H9 (cell line): Measurements from ENCODE around the gene POFUT1. TPM values are rescaled to one million over a fixed set of nuclear protein-coding genes. Genes with fewer than 3 reads are reported as not detected.

Source experiments
- DNase-seq: peaks from one replicate; pipeline ENCODE4 v3.0.0-alpha.2; 2017
- H2AFZ ChIP-seq: one replicate; pipeline ENCODE4 v1.6.1; 2013; ENCODE audit warnings: mild to moderate bottlenecking, low read length, control low read depth, moderate library complexity
- H2AK5ac ChIP-seq: 2 replicates; pipeline ENCODE4 v1.6.1; 2013; ENCODE audit warnings: low read length, control low read depth, mixed read lengths; ENCODE audit not compliant: insufficient read length
- H2BK120ac ChIP-seq: one replicate; pipeline ENCODE4 v1.6.1; 2013; ENCODE audit warnings: low read depth, mild to moderate bottlenecking, low read length, control low read depth, inconsistent platforms; ENCODE audit not compliant: poor library complexity, severe bottlenecking
- H2BK12ac ChIP-seq: 2 replicates; pipeline ENCODE4 v1.6.1; 2013; ENCODE audit warnings: low read length, control low read depth, mixed read lengths, low read depth; ENCODE audit not compliant: insufficient read length
- H2BK15ac ChIP-seq: 2 replicates; pipeline ENCODE4 v1.6.1; 2013; ENCODE audit warnings: low read depth, low read length, control low read depth
- H2BK20ac ChIP-seq: one replicate; pipeline ENCODE4 v1.6.1; 2013; ENCODE audit warnings: low read depth, mild to moderate bottlenecking, low read length, control low read depth, inconsistent platforms; ENCODE audit not compliant: poor library complexity, severe bottlenecking
- H2BK5ac ChIP-seq: 2 replicates; pipeline ENCODE4 v1.6.1; 2013; ENCODE audit warnings: low read length, control low read depth, mixed read lengths; ENCODE audit not compliant: insufficient read length
- H3K14ac ChIP-seq: 2 replicates; pipeline ENCODE4 v1.6.1; 2013; ENCODE audit warnings: low read length, control low read depth; ENCODE audit not compliant: insufficient read depth
- H3K18ac ChIP-seq: 2 replicates; pipeline ENCODE4 v1.6.1; 2013; ENCODE audit warnings: low read depth, mild to moderate bottlenecking, mixed read lengths, low read length, control low read depth; ENCODE audit not compliant: insufficient read length
- H3K23ac ChIP-seq: 2 replicates; pipeline ENCODE4 v1.6.1; 2013; ENCODE audit warnings: low read length, control low read depth, mixed read lengths, low read depth; ENCODE audit not compliant: insufficient read length
- H3K23me2 ChIP-seq: 2 replicates; pipeline ENCODE4 v1.6.1; 2013; ENCODE audit warnings: low read depth, mild to moderate bottlenecking, mixed read lengths, low read length, control low read depth; ENCODE audit not compliant: insufficient read length, poor library complexity, severe bottlenecking
- H3K27ac ChIP-seq: 2 replicates; pipeline ENCODE4 v1.5.1; 2013; ENCODE audit warnings: low read length, control low read depth, mixed read lengths, low read depth; ENCODE audit not compliant: insufficient read length
- H3K27me3 ChIP-seq: 2 replicates; pipeline ENCODE4 v1.6.1; 2013; ENCODE audit warnings: low read length, control low read depth, inconsistent platforms; ENCODE audit not compliant: insufficient read depth
- H3K4ac ChIP-seq: 2 replicates; pipeline ENCODE4 v1.6.1; 2013; ENCODE audit warnings: low read depth, mild to moderate bottlenecking, control low read depth, inconsistent platforms, low read length, moderate library complexity
- H3K4me1 ChIP-seq: 2 replicates; pipeline ENCODE4 v1.6.1; 2013; ENCODE audit warnings: low read length, control low read depth, inconsistent platforms; ENCODE audit not compliant: insufficient read depth
- H3K4me2 ChIP-seq: 2 replicates; pipeline ENCODE4 v1.6.1; 2013; ENCODE audit warnings: low read length, control low read depth, mixed read lengths; ENCODE audit not compliant: insufficient read length, insufficient read depth
- H3K56ac ChIP-seq: 2 replicates; pipeline ENCODE4 v1.6.1; 2013; ENCODE audit warnings: low read depth, mild to moderate bottlenecking, mixed read lengths, low read length, control low read depth; ENCODE audit not compliant: insufficient read length
- H3K79me1 ChIP-seq: 2 replicates; pipeline ENCODE4 v1.6.1; 2013; ENCODE audit warnings: low read depth, mild to moderate bottlenecking, moderate library complexity, low read length, control low read depth, inconsistent platforms; ENCODE audit not compliant: insufficient read depth, poor library complexity, severe bottlenecking
- H3K79me2 ChIP-seq: 2 replicates; pipeline ENCODE4 v1.6.1; 2013; ENCODE audit warnings: low read length, control low read depth, inconsistent platforms; ENCODE audit not compliant: insufficient read depth
- H3K9ac ChIP-seq: 2 replicates; pipeline ENCODE4 v1.6.1; 2013; ENCODE audit warnings: low read length, control low read depth, mixed read lengths; ENCODE audit not compliant: insufficient read length; ENCODE audit errors: extremely low read depth
- H3K9me3 ChIP-seq: one replicate; pipeline ENCODE4 v1.6.1; 2013; ENCODE audit warnings: low read depth, low read length, inconsistent platforms; ENCODE audit not compliant: control insufficient read depth
- H3T11ph ChIP-seq: one replicate; pipeline ENCODE4 v1.6.1; 2013; ENCODE audit warnings: mild to moderate bottlenecking, low read length, control low read depth, inconsistent platforms
- H4K20me1 ChIP-seq: one replicate; pipeline ENCODE4 v1.6.1; 2013; ENCODE audit not compliant: control insufficient read depth, insufficient read length, insufficient read depth
- H4K5ac ChIP-seq: 2 replicates; pipeline ENCODE4 v1.6.1; 2013; ENCODE audit warnings: low read depth, mild to moderate bottlenecking, mixed read lengths, low read length, control low read depth; ENCODE audit not compliant: insufficient read length
- H4K8ac ChIP-seq: replicated peaks from 2 replicates; pipeline ENCODE4 v1.6.1; 2013; ENCODE audit warnings: low read length, control low read depth, mixed read lengths, low read depth; ENCODE audit not compliant: insufficient read length
- H4K91ac ChIP-seq: 2 replicates; pipeline ENCODE4 v1.6.1; 2013; ENCODE audit warnings: low read depth, mild to moderate bottlenecking, moderate library complexity, mixed read lengths, low read length, control low read depth; ENCODE audit not compliant: insufficient read length
- H3K27ac Mint-ChIP-seq, 3 experiments: 2 replicates in 2 of 3; 3 replicates in 1 of 3; pipeline ENCODE4 v1.8.0; 2020 to 2021; ENCODE audit warnings: mixed read lengths in 3 of 3, mild to moderate bottlenecking in 1 of 3, moderate library complexity in 1 of 3
- H3K27me3 Mint-ChIP-seq: 2 replicates; pipeline ENCODE4 v1.8.0; 2021; ENCODE audit warnings: low read depth, mild to moderate bottlenecking, moderate library complexity, mixed read lengths
- H3K36me3 Mint-ChIP-seq, 3 experiments: 2 replicates in 2 of 3; 3 replicates in 1 of 3; pipeline ENCODE4 v1.8.0; 2020 to 2021; ENCODE audit warnings: low read depth in 3 of 3, mixed read lengths in 3 of 3; ENCODE audit not compliant: insufficient read depth in 1 of 3
- H3K4me1 Mint-ChIP-seq, 2 experiments: 2 replicates each; pipeline ENCODE4 v1.8.0; 2020; ENCODE audit warnings: mixed read lengths in 2 of 2
- H3K4me3 Mint-ChIP-seq, 2 experiments: 2 replicates in 1 of 2; 3 replicates in 1 of 2; pipeline ENCODE4 v1.8.0; 2020 to 2021; ENCODE audit warnings: mild to moderate bottlenecking in 2 of 2, mixed read lengths in 2 of 2, moderate library complexity in 1 of 2
- H3K9me3 Mint-ChIP-seq, 2 experiments: 2 replicates in 1 of 2; 3 replicates in 1 of 2; pipeline ENCODE4 v1.8.0; 2020; ENCODE audit warnings: mild to moderate bottlenecking in 2 of 2, mixed read lengths in 2 of 2, moderate library complexity in 1 of 2
- WGBS: extraction: QIAGEN DNeasy Blood & Tissue Kit; methylation state at CpG from one replicate; pipeline ENCODE4 v1.1.7; 2013; ENCODE audit warnings: missing lambda C conversion rate, low lambda C conversion rate, mixed read lengths; ENCODE audit not compliant: insufficient read length; ENCODE audit errors: extremely low coverage; 5-methylcytosine and 5-hydroxymethylcytosine counted together
- total RNA-seq: library from RNA; stranded (reverse); gene quantifications from 2 replicates; pipeline ENCODE4 v1.2.1, GENCODE V29; 2021
- TF ChIP-seq, protein P1 (sequence below): fragments of 200-600 bp; sonication (generic); conservative IDR thresholded peaks from 3 replicates; pipeline ENCODE4 v1.8.0; 2021; ENCODE audit warnings: antibody characterized with exemption, mild to moderate bottlenecking

The POFUT1 gene
- total RNA-seq, 1 experiment from 2014 or later = 41.2 TPM

DNA sequence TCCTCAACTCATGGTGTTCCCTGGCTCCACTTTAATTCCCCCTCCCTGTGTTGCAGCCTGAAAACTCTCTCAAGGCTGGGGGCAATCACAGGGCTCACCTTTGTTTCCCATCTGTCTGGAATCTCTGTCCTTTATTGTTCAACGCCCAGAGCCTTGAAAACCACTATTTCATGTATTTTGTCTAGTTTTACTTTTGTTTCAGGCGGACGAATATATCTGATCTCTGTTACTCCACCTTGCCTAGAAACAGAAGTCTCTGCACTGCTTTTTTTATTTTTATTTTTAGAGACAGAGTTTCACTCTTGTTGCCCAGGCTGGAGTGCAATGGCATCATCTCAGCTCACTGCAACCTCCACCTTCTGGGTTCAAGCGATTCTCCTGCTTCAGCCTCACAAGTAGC is 27.7 kb upstream of the POFUT1 start:
- Histone ChIP-seq H2BK20ac (no peak overlapping the region), H3K79me1 (no peaks in the 10 kb centered on the region), H3K9ac (no peak overlapping the region), H2BK5ac (no peak overlapping the region), H3K27ac (no peak overlapping the region), H3K4me2 (no peak overlapping the region), H2BK15ac (no peak overlapping the region), H2AK5ac (no peak overlapping the region), H3K9me3 (no peaks in the 10 kb centered on the region), H3K4ac (no peak overlapping the region), H3T11ph (no peak overlapping the region), H3K23me2 (no peaks in the 10 kb centered on the region), H4K5ac (no peak overlapping the region), H3K56ac (no peak overlapping the region), H3K27me3 (no peaks in the 10 kb centered on the region), H3K14ac (no peak overlapping the region), H4K8ac (no peak overlapping the region), H3K18ac (no peak overlapping the region), H4K20me1 (no peaks in the 10 kb centered on the region), H2BK12ac (no peak overlapping the region), H4K91ac (no peak overlapping the region), H3K79me2 (no peaks in the 10 kb centered on the region), H3K23ac (no peak overlapping the region), H2AFZ (no peak overlapping the region), H3K4me1 (no peaks in the 10 kb centered on the region), H2BK120ac (no peak overlapping the region)
- H3K36me3 Mint-ChIP-seq = peaks cover 4 to 5% (median 4%) of the 10 kb centered on the region in 3 experiments; a peak in 5 of 7 replicates
- peaks cover 6 to 9% of the 10 kb centered on the region in 2 experiments for H3K9me3 Mint-ChIP-seq
- TF ChIP-seq, protein P1, sequence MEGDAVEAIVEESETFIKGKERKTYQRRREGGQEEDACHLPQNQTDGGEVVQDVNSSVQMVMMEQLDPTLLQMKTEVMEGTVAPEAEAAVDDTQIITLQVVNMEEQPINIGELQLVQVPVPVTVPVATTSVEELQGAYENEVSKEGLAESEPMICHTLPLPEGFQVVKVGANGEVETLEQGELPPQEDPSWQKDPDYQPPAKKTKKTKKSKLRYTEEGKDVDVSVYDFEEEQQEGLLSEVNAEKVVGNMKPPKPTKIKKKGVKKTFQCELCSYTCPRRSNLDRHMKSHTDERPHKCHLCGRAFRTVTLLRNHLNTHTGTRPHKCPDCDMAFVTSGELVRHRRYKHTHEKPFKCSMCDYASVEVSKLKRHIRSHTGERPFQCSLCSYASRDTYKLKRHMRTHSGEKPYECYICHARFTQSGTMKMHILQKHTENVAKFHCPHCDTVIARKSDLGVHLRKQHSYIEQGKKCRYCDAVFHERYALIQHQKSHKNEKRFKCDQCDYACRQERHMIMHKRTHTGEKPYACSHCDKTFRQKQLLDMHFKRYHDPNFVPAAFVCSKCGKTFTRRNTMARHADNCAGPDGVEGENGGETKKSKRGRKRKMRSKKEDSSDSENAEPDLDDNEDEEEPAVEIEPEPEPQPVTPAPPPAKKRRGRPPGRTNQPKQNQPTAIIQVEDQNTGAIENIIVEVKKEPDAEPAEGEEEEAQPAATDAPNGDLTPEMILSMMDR = no peak
- no peak overlapping the region for H3K27ac Mint-ChIP-seq
- no CpG with 5 or more reads among the region's 4 CpGs for WGBS
- no peak overlapping the region for H3K4me3 Mint-ChIP-seq
- H3K4me1 Mint-ChIP-seq = 0 out of 4 replicates have a peak, but pooled peaks cover 0 to 2% of the 10 kb centered on the region in 2 experiments
- no peaks in the 10 kb centered on the region; the same call in 1 of the 2 replicates for H3K27me3 Mint-ChIP-seq
- no peak for DNase-seq
